GM21526 (cell line): Measurements from ENCODE around the gene UGT1A5.

Experiments used
- ATAC-seq: cut with Tn5 transposase; IDR thresholded peaks from one replicate; pipeline ENCODE4 v1.9.1; 2021; ENCODE audit warnings: moderate library complexity; ENCODE audit not compliant: unreplicated experiment, low FRiP score

The UGT1A5 gene

GRCh38 chr2:233712611-233713261 is at the start of gene UGT1A5:
UGT1A5 (plus strand) TSS chr2:233712907; CDS start chr2:233712992, 85 bp downstream.
- no peak for ATAC-seq

DNA sequence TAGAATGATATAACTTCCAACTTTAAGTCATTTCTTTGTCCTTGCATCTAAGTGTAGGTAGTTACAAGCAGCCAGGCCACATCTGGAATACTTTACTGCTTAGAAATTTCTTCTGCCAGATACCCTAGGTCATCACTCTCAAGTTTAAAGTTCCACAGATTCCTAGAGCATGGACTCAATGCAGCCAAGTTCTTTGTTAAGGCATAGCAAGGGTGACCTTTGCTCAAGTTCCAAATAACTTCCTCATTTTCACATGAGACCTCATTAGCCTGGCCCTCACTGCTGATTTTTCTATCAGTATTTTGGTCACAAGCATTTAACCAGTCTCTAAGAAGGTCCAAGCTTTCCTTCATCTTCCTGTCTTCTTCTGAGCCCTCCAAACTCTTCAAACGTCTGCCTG is 48.8 kb upstream of the UGT1A5 start:
- ATAC-seq, result no peak

GRCh38 chr2:233668605-233669260 is 44.0 kb upstream of the UGT1A5 start:
- ATAC-seq, result no peak

DNA sequence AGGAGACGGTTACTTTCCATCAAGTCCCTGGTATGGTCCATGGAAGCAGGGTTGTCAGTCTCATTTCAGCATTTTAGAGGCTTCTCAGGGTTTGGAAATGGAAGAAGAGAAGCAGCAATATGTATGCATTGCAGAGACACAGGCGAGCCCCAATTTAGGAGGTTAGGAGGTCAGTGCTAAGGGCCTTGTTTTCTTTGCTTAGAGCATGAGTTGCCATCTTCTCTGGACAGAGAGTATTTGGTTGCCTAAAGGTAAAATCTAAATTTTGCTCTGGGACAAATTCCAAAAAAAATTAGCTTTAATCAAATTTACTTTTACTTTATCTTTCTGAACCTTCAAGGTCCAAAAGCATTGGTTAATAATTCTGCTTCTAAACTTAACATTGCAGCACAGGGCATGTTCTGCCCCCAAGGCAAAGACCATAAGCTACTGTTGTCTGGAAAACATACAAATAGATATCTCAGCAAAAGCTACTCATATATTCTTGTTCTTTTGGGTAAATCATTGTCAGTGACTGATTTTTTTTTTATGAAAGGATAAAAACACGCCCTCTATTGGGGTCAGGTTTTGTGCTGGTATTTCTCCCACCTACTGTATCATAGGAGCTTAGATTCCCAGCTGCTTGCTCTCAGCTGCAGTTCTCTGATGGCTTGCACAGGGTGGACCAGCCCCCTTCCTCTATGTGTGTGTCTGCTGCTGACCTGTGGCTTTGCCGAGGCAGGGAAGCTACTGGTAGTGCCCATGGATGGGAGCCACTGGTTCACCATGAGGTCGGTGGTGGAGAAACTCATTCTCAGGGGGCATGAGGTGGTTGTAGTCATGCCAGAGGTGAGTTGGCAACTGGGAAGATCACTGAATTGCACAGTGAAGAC is 41.2 kb upstream of the UGT1A5 start, which contains the start of gene UGT1A9:
Gene UGT1A9 (plus strand): TSS at position 609 of the 872 bp plus-strand sequence. CDS start 37 bp downstream, at position 646.
- no peak for ATAC-seq

DNA sequence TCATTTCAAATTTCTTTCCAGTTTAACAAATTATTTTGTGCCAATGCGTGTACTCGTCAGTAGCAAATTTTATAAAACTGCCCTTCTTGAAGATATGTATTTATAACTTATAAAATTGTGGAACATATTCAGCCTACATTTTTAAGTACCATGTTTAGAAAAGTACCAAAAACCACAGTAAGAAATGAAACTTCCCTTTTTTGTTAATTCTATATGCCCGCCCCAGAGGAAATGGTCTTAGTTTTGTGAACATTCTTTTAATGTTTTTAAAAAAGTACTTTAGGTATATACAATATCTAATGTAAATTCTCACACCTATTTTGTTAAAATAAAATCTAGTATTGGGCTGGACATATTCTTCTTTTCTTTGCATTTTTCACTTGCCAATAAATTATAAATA is 39.8 kb upstream of the UGT1A5 start:
- no peak for ATAC-seq

DNA sequence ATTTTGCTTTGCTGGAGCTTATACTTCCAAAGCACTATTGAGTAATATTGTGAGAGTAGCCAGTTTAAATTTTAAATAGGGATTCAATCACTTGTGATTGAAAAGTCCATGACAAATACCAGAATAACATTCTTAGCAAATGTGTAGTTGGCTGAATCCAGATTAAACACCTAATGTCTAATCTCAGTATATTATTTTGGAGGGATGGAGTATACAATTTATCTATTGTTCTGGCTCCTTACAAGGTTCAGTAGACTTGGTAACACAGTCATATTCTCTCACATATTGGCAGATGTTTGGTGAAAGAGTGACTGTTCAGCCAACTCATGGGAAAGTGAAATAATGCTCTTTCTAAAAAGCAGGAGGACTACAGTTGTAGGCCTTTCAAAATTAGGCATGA is 38.8 kb upstream of the UGT1A5 start:
- ATAC-seq, result no peak

DNA sequence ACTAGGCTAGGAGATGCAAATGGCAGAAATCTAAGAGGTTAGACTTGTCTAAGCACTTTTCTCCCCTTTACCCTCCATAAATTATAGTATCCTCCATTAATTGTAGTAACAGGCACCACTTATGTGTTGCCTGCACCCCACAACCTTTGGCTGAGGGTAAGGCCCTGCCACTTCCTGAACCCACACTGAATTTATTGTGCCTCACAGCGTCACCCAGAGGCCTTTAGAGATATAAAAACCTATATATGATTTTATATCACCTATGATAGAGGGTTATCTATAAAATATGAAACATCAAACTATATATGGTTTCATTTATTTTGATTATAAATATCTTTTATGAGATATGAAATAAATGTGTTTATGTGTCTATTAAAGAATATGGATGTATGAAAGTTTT is 38.4 kb upstream of the UGT1A5 start:
- ATAC-seq, result no peak

DNA sequence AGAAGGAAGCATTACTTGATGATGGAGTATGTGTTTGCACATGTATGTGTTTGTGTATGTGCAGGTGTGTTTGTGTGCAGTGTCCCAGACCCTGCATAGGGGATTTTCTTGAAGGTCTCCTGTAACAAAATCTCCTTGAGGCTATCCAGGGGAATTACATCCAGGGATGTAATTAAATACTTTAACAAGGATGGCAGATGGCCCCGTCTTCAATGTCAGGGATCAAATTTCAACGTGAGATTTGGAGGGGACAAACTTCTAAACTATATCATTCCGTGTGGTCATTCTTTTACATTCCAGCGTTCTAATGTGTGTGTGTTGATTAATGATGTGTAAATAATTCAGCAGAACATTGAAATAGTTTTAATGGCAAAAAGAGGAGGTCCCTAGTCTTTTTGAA is 37.7 kb upstream of the UGT1A5 start:
- ATAC-seq, result no peak

- ATAC-seq, result no peak
Measured at GRCh38 chr2:233676046-233676445, 36.7 kb upstream of the UGT1A5 start.

DNA sequence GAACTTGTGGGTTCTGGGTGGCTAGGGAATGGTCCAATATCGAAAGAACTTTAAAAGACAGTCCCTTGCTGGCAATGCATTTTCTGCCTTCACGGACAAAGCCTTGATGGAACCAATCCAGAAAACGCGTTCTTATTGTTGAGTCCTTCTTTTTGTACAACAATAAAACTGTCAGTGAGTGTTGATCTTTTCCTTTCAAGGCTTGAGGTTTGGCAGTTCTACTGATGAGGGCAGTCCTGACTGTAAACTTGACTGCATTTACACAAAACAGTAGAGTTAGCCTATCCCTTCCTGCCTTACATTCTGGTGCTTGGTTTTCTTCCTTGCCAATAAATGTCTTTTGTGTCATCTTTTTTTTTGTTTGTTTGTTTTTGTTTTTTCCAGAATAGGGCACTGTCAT is 33.5 kb upstream of the UGT1A5 start:
- ATAC-seq, result no peak

GRCh38 chr2:233680361-233681045 is 32.2 kb upstream of the UGT1A5 start:
- ATAC-seq, result no peak

DNA sequence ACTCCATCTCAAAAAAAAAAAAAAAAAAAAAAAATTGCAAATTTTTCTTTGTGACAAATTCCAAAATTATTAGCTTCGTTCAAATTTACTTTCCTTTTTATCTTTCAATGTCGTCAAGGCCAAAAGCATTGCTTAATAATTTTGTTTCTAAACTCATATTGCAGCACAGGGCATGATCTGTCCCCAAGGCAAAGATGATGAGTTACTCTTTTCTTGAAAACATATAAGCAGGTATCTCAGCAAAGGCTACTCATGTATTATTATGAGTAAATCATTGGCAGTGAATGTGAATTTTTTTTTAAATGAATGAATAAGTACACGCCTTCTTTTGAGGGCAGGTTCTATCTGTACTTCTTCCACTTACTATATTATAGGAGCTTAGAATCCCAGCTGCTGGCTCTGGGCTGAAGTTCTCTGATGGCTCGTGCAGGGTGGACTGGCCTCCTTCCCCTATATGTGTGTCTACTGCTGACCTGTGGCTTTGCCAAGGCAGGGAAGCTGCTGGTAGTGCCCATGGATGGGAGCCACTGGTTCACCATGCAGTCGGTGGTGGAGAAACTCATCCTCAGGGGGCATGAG is 31.1 kb upstream of the UGT1A5 start, which contains the start of gene UGT1A7:
Gene UGT1A7 (plus strand): TSS at position 381 of the 579 bp plus-strand sequence. CDS start 37 bp downstream, at position 418.
- ATAC-seq, result no peak

GRCh38 chr2:233684640-233685039 is 28.1 kb upstream of the UGT1A5 start:
- no peak for ATAC-seq

DNA sequence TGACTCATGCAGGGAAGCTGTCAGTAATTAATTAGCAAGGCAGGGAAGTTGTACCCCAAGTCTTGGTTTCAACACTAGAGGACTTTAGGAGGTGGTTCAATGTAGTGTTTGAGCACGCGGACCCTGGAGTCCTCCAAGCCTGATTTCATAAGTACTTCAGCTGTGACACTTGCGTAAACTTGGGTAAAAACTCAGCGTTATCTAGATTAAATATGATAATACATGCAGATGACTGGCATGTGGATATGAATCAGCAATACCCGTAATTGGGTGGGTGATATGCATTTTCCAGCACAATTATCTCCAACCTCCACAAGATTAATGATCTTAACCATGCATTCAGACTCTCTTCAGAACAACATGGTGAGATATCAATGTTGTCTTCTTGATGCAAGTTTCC is 25.8 kb upstream of the UGT1A5 start:
- ATAC-seq, result no peak

DNA sequence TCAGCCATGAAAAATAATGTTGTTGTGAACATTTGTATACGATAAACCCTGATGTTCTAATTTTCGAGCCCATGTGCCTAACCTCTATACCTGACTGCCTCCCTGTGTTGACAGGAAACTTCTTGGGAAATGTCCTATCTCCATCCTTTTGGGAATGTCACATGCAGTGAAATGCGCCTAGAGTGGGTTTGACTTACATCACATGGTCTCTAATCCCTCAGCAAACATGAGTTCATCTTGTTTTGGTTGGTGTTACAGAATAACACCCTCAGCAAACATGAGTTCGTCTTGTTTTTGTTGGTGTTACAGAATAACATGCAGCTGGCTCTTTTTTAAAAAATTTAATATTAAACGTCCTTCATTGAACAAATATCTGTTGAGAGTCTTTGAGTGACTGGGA is 24.4 kb upstream of the UGT1A5 start:
- ATAC-seq, result no peak

GRCh38 chr2:233689031-233689430 is 23.7 kb upstream of the UGT1A5 start:
- ATAC-seq, result no peak

DNA sequence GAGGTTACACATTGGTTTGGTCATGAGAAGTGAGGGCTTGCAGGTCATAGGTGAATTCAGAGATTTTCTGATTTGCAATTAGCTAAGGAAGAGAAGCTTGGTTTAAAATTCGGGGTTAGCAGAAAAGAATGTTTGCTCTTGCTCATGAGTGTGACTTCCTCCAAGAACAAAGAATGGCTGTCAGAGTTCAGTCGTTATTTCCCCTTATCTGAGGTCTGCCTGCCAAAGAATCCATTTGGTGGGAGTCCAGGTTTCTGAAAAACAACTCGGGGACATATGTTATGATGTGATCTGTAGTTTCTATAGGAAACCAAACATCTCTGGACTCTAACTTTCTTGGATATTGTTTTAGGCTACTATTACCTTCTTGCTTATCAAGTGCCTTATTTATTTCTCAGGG is 23.2 kb upstream of the UGT1A5 start:
- no peak for ATAC-seq

- ATAC-seq, result no peak
Measured at GRCh38 chr2:233690444-233690843, 22.3 kb upstream of the UGT1A5 start.

GRCh38 chr2:233691443-233692433 is 21.0 kb upstream of the UGT1A5 start:
- no peak for ATAC-seq
